CD4-positive, alpha-beta T cell treated with Interleukin-4 for 1 hour (primary cell): Measurements from ENCODE around the gene ANKRD1.

ENCODE experiments used
- DNase-seq, 2 donors: peaks; one replicate each; pipeline ENCODE4 v3.0.0-alpha.2; 2020 to 2022

Gene ANKRD1

DNA sequence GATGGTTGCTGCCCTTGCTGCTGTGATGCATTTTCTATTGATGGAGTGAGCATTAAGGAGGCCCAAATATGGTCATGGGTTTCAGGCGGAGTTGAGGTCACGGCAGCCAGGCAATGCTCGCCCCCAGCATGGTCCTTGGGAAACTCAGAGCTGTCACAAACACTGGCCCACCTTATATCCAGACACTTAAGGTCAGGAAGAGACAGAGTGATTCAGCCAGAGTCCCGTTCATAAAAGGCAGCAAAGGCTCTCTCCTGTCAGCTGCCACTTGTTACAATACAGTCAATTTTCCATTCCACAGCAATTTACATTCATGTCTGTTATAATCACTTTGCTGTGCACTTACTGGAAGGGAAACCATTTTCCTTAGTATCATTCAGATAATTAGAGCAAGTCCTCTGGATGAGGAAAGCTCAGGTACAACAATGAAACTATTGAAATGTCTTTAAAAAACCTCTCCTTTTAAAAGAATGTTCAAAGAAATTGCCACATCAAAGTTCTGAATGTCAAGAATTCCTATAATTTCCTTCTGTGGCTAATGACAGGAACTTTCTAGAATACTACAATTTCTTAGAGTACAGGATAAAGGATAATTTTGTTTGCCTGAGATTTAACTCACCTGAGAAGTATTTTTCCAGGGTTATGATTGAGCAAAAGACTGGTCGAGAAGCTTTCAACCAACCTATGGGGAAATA, 14.8 kb upstream of the ANKRD1 start:
- DNase-seq: no peak

DNA sequence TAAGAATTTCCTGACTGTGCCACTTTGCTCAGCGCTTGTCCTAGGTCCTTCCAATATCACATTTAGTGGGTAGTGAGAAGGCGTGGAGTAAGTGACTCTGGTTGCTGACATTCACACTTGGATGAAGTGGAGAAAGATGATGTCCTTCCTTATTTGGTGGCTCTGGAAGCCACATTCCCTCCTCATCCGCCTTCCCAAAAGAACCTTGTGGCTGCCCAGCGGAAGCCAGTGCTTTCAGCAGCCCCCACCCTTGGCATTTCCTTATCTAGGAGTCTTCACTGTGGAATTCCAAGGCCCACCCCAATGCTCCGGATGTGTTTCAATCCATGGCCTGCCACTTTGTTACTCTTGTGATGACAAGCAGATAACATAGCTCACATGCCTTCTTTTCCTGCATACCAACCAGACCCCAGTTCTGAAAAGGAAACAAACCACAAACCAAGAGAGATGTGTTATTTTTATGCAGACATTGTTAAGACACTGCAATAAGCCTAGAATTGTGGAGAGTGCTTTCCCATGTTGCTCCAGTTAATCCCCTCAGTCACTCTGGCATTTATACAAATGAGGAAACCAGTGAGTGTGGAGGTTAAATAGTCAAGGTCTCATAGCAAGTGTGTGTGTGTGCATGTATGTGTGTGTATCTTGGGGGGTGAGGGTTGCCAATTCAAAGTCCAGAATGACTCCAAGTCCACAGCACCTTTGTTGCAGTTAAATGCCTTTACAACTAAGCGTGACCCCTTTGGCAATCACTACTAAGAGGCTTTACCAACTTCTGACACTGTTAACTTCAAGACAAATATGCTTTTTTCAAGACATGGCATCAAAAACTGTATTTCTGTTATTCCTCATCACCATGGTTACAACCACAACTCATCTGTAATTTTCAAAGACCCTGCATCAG, 10.3 kb upstream of the ANKRD1 start:
- no peak for DNase-seq

DNA sequence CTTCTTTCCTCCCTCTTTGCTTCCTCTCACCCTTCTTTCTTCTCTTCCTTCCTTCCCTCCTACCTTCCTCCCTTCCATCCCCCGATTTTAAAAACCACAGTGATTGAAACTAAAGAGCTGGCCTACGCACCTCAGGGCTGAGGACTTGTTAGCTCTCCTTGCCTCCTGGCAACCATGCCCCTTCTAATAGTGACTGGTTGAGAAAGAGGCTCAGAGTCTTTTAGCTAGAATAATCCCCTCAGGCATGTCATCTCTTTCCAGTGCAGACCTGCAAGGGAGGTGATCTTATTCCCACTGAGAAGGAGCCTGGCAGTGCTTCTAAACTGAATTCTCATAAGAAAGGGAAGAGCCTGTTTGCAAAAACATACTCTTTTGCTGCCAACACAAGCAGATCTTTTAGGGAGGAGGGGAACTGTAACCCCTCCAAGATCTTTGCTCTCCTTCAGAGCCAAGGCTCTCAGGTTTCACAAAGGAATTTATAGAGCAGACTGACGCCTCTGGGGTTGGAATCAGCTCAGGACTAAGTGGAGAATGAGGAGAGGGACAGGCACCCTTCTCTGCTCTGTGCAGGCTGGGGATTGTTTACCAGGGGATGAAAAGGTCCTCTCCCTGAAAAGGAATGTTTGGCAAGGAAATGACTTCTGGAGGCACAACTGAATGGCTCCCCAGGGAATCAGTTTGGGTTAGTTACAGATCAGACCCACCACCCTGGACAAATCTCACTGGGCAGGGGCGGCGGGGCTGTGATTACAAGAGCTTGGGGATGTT, 9.4 kb upstream of the ANKRD1 start:
- DNase-seq: no peak

DNA sequence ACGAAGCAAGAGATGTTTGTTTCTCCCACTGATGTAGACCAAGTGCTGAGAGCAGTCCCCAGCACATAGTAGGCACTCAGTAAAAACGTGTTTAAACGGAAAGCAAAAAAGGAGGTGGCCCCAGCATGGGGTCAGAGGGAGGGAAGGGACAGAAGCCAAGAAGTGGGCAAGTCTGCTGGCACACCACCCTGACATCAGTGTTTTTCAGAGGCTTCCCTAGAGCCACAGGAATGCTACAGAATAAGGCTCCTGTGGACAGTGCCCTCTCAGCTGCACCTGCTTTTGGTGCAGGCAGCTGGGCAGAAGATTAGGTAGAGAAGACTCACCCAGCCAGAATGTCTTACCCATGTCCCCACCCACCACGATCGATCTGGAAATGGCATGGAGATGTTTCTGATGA, 8.3 kb upstream of the ANKRD1 start:
- DNase-seq: no peak

DNA sequence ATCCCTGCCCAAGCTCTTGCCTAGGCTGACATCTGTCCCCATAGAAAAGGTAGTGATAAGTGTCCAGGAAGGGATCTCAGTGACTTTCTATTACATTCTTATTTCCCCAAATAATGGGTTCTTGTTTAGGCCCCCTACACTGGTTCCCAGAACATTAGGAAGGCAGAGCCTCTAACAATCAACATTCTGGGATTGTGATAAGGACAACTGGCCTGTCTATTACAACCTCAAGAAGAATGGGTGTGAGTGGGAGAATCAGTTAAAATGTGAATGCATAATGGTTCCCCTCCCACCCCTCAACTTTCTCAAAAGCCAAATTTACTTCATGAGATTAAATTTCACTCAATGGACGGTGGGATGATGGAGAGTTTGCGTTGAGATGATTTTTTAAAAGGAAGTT, 6.4 kb upstream of the ANKRD1 start:
- DNase-seq: no peak

DNA sequence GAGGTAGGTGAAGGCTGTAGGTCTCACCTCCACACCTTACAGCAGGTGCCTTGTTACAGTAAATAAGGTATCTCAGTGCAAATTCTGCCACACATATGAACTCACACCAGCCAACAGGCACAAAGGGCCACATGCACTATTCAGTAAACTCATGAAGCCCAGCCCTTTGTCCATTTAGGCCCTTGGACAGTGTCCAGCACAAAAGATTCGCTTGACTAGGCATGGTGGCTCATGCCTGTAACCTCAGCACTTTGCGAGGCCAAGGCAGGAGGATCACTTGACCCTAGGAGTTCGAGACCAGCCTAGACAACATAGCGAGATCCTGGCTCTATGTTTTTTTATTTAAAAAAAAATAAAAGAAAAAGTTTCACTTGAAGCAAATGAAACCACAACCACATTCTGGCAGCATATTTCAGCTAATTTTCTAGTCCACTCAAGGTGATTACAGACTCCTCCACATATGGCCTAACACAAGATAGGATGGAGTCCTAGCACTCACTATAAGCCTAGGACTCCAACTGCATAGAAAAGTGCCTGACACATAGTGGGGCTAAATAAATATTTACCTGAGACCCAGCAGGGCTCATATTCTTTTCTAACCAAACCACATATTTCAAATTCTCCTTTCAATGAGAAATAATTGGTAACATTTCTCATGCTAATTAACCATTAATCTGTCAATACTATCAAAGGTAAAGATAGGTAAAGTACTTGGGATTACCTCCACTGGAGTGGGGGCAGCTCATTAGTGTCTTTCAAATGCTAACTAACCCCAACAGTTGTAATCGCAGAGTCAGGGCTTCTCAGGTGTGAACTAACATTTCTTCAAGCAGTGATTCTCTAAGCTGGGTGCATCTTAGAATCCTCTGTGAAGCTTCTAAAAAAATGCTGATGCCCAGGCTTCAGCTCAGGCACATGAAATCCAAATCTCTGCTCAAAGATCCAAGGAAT, 4.5 kb upstream of the ANKRD1 start:
- DNase-seq: no peak

DNA sequence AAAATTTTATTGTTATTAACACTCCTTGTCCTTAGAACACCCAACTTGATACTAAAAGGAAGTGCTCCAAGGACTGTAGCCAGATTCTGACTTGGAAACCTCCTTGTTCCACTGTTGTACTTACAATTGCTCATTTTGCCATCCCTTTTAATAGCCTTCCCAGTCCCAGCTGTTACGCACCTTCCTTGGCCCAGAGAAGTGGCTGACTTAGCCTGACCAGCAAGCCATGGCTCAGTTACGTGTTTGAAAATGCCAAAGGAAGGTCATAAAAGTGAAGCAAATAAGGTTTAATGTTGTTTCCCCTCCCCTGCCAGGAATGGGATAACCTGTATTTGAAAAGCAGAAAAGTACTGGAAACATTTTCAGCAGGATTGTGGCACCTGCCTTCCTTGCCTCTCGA, 3.7 kb upstream of the ANKRD1 start:
- no peak for DNase-seq

DNA sequence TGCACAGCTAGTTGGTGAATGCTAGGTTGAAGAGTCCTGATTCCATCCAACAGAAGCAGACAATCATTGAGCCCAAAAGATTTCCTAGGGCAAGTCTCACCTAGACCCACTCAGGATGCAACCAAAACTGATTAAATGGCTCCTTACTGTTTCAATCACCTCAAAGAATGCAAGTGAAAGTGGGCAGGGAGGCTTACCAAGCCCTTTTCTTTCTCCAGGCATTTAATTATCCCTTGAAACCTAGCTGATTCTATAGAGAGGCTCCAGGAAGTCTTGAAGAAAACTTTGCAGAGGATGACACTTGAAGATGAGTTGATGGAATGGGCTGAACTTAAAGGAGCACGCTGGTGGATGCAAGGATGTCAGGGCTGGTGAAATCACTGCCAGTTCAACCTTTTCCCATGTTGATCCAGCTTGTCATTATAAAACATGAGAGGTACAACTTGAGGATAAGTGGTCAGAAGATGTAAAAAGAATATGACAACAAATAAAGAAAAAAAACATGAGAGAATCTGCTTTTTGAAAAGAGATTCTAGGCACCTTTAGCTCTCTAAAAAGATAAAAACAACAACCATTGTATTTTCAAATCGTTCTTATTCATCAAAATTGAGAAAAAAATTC, 2.3 kb upstream of the ANKRD1 start:
- DNase-seq: no peak

DNA sequence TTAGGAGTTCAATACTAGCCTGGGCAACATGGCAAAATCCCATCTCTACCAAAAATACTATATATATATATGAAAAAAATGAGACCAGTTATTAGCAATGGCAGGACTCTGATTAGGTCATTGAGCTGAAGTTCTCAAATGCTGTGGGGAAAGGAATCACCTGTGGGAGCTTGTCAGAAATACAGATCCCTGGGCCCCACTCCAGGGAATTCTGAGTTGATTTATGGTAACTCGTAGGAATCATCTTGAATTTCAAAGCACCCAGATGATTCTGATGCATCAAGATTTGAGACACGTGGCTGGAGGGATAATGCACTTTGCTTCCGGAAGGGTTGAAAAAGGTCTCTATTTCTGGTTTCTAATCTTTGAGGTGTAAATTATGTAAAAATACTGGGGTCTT, 1.0 kb upstream of the ANKRD1 start:
- DNase-seq: no peak

DNA sequence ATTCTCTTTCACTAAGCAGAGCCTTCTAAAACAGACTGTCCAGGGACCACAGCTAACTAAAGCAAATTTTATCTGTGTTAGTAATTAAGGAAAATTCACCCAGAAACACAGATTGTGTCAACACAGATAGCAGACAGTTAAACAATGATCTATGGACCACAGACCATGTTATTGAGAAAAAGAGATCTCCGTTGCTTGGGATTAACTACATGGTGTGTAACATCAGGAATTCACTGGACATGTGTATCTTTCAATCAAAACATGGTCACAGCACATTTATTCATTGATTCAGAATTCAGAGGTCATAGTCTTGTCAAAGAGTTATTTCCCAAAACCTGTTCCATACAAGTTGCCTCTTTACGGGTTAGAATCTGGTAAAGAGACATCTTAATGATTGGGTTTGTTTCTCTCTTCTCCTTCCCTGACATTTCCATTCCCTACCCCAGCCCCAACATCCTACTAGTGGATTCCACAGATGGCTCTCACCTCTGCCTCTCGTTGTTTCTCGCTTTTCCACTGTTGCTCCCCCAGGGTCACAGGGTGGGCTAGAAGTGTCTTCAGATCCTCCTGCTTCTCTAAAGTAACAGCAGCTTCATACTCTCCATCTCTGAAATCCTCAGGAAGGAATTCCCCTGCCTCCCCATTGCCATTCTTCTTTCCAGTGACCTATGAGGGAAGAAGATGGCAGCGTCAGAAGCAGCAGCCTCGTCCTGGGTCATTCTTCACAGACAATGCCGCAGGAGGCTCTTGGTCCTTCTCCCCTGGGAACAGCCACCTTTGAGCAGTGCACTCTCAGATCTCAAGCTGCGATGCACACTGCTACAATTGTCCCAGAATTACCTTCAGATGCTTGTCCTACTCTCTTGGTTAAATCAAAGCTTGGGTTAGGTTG, 958 bp downstream of the ANKRD1 start:
- DNase-seq: no peak

DNA sequence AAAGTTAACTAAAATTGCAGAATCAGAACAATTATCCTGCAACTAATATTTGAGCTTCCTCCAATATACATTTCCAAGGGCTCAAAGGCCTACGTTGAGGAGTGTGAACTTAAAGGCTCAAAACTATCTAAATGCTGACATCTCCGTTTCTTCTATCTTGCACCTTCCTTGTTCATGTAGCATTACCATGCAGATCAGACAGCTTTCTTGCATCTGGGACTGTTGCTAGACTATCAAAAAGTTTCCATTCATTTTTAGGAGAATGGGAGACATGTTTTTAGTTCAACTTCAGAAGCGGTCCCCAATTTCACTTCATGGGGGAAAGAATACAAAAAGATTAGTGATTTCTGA, 2.9 kb downstream of the ANKRD1 start:
- DNase-seq: no peak

DNA sequence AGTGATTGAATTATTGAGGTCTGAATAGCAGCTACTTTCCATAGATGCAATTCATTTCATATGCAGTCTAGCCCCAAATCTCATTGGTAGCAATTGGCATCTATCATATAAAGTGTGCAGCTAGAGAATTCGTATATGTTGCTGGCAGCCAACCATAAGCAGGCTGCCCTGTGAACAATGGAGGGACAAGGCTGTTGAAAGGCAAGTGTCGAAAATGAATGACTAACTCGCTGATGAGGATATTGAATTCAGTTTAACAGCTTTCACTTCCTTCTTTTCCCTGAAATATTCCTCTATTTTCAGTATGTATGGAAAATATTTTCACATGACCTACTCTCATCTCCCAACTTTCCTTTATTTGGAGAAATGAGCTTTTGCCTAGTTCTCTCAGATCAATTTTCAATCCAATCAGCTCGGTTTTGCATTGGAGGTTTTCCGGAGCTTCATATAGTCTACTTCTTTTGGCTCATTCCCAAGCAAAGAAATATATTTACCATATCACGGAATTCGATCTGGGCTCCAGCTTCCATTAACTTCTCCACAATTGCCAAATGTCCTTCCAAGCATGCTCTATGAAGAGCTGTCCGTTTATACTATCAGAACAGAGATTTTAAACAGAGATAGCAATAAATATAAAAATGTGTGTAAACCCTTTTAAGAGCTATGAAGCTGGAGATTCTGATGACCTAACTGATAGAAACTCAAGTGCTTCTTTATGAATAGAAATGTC, 3.5 kb downstream of the ANKRD1 start:
- no peak for DNase-seq

DNA sequence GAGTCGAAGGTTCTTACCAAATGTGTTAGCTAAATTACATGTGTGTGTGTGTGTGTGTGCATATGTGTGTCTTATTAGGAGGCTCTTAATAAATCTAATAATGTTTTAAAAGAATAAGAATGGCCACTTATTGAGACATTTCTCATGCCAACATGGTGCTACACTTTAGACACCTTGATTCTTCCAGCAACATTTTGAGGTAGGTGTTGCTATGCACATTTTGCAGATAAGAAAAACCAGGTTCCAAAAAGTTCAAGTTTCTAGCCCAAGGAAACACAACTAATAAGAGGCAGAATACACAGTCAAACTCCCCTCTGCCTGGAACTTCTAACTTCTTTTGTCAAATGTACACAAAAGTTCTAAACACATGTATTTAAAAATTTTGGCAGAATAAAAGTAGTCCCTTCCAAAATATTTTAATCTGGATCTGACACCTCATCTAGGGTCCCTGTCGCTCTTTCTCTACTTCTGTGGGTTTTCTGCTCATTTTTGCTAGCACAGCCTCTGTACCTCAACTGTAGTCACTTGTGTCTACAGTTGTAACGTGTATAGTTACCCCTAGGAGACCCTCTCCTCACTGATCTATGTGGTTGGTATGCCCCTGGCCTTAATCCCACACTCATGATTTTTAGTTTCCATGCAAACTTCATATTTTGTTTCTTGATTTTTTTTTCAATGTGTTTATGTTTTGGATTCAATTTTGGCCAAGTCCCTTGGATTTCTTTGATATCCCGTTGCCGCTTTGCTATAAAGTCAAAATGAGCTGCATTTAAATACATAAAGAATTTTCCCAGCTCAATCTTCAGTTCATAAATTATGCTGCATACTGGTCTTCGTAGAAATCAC, 4.3 kb downstream of the ANKRD1 start:
- DNase-seq: no peak

DNA sequence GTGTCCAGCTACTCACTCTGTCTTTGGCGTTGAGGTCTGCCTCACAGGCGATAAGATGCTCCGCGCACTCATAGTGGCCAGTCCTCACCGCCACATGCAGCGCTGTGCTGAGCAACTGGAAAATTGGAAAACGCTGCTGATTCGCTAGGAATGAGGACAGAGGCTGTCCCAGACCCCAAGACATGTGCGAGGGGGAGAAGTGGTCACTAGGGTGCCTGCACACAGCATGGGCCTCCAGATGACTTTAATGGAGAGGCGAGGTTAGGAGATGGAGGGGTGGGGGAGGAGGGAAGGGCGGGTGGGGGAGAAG, 5.2 kb downstream of the ANKRD1 start:
- DNase-seq: no peak

DNA sequence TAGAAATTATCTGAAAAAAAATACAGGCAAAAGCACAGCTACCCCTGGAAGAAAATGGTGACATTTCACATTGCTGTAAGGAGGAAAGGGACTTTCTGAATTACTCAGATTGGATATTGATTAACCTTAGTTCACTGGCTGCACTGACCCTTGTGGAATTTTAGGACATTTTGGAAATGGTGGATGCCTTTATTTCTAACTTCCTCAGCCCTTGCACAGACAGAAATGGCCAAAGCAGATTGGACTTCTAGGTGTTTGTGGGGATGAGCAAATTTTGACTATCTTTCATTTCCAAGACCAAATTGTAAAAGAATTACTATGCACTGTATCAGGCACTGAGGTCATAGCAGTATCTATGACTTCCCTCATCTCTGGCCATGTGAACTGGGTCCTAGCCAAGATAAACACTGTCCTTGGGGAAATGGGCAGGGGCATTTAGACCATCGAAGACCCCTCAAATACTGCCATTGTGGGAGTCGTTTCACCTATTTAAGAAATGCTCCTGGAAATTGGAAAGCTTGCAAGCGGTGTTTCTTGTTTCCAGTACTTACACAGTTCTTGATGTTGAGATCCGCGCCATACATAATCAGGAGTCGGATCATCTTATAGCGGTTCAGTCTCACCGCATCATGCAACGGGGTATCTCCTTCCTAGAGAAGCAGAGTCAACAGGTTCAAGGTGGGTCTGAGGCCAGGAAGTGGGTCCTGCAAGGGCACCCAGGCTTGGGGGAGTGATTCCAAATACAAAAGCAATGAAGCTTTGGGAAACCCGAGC, 5.7 kb downstream of the ANKRD1 start:
- DNase-seq: no peak

DNA sequence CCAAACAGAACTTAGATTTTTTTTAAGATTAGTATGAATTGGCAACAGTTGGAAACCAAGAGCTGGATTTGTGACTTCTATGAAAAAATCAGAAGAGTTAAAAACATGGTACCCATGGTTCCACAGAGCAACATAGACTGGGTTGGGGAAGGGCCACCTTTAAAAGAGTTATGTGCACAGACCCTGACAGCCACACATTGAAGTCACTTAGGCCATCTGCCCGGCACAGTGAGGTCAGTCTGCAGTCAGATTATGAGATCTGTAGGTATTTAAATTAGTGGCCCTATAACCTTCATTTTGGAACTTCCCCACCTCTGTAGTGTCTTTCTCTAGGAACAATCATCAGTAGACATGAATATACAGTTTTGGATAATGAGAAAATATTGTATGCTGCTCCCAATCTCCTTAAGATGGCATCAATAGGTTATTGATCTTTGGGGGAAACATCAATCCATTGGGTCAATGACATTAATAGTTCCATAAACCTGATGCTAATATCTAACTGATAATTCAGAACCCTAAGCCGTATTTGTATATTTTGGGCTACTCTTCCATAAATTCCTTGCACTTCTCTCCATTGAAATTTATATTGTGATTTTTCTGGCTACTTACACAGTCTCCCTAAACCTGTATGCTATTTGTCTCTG, 7.0 kb downstream of the ANKRD1 start:
- DNase-seq: no peak

DNA sequence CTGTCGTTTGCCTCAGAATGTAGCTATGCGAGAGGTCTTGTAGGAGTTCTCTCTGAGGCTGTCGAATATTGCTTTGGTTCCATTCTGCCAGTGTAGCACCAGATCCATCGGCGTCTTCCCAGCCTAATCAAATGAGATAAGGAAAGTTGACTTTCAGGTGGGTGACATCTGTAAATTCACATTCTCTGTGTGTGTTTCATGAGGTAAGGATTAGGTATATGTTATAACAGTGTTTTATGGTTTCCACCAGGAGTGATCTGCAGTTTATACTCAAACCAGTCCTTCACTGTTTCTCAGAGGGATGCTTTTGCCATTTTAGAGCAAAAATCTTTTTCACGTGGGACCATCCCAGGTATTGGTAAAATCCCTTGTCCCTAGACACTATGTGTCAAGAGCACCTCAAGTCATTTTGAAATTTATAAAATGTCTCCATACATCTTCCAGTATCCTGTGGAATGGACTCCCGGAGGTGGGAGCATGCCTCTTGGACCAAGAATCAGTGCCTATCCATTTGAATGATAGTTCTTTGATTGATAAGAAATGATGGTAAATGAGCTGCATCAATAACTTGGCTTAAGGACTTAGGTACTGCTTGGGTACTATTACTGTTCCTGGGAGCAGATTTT, 7.9 kb downstream of the ANKRD1 start:
- DNase-seq: no peak

DNA sequence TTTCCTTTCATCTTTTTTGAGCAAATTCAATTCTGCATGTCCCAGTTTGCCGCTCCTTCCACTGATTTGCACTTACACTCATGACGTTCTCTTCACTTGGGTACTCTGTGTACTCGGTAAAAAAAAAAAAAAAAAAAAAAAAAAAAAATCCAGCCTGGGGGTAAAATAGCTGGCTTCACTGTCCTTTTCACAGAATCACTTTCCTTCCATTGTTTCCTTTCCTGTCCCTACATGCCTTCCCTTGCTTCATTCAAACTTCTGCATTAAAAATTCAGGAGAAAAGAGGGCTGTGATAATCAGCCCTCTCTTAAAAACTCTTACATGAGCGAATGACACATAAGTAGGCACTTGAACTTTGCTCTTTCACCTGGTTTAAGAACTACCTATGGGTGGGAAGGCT, 8.7 kb downstream of the ANKRD1 start:
- DNase-seq: no peak
